GM12865 (cell line): Measurements from ENCODE around the gene LMOD1.

Source experiments
- DNase-seq: peaks from one replicate; pipeline ENCODE4 v3.0.0; 2010; ENCODE audit warnings: low read depth
- H3K4me3 ChIP-seq: 2 replicates; pipeline ENCODE4 v1.5.1; 2011; ENCODE audit warnings: mild to moderate bottlenecking, low read depth, low read length, control low read depth
- CTCF ChIP-seq: IDR thresholded peaks from 2 replicates; pipeline ENCODE4 v1.5.1; 2011; ENCODE audit warnings: low read length, control low read depth, low read depth, inconsistent platforms; ENCODE audit not compliant: insufficient read depth; ENCODE audit errors: missing control alignments

The LMOD1 gene

GRCh38 chr1:201893431-201893830 lies 52.9 kb downstream of the LMOD1 start:
- TF ChIP-seq CTCF: no peak
- DNase-seq: no peak

GRCh38 chr1:201892211-201892610 lies 54.1 kb downstream of the LMOD1 start:
- H3K4me3 ChIP-seq: no peak overlapping the region
- TF ChIP-seq CTCF: no peak
- DNase-seq: no peak

More at GRCh38 chr1:201893431-201893830, 52.9 kb downstream of the LMOD1 start:
- no peak overlapping the region for H3K4me3 ChIP-seq

- TF ChIP-seq CTCF: no peak
- no peak overlapping the region for H3K4me3 ChIP-seq
- no peak for DNase-seq
Observed at GRCh38 chr1:201891451-201892045, 54.8 kb downstream of the LMOD1 start.

- no peak overlapping the region for H3K4me3 ChIP-seq
- no peak for DNase-seq
- no peak for TF ChIP-seq CTCF
Observed at GRCh38 chr1:201890806-201891450, 55.4 kb downstream of the LMOD1 start.

GRCh38 chr1:201890223-201890622 lies 56.1 kb downstream of the LMOD1 start:
- no peak for DNase-seq
- no peak overlapping the region for H3K4me3 ChIP-seq
- TF ChIP-seq CTCF: no peak

- no peak for DNase-seq
- H3K4me3 ChIP-seq: no peak overlapping the region
- no peak for TF ChIP-seq CTCF
Observed at GRCh38 chr1:201889090-201889968, 57.0 kb downstream of the LMOD1 start.
